Hepatocyte (in vitro differentiated cells): Measurements from ENCODE around the gene GEMIN2.

ENCODE experiments used
- EZH2 ChIP-seq: fragments of 200-600 bp; sonication (generic); IDR thresholded peaks from 2 replicates; pipeline ENCODE4 v1.6.1; 2016; ENCODE audit warnings: antibody characterized with exemption, mild to moderate bottlenecking, borderline replicate concordance
- TF ChIP-seq, protein P1 (sequence below): fragments of 200-600 bp; sonication (generic); IDR thresholded peaks from 2 replicates; pipeline ENCODE4 v1.5.1; 2016; ENCODE audit warnings: antibody characterized with exemption, mild to moderate bottlenecking; ENCODE audit not compliant: poor library complexity

DNA sequence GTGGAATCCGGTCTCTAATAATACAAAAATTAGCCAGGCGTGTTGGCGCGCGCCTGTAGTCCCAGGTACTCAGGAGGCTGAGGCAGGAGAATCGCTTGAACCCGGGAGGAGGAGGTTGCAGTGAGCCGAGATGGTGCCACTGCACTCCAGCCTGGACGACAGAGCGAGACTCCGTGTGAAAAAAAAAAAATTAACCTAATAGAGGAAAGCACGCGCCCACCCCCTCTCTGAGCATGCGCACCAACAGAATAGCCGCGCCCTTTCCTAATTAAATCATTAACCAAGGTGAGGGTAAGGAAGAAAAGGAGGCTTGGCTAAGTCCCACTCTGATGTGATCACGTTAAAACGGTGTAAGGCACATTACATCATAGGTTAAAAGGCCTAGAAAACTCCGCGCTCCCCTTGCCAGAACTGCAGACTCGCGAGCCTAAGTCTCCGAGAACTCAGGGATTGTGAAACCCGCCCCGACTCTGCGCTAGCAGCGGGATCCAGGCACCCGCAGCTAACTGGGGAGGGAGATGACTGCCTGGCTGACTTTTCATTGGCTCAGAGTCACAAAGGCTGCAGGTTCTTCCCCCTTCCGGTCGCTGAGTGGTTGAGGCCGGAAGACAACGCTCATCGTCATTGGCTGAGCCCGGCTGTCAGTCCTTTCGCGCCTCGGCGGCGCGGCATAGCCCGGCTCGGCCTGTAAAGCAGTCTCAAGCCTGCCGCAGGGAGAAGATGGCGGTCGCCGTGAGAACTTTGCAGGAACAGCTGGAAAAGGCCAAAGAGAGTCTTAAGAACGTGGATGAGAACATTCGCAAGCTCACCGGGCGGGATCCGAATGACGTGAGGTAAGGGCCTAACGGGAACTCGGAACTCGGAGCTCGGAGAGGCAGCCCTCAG, 60.7 kb downstream of the GEMIN2 start, which contains the start of gene PNN:
- TF ChIP-seq, protein P1, sequence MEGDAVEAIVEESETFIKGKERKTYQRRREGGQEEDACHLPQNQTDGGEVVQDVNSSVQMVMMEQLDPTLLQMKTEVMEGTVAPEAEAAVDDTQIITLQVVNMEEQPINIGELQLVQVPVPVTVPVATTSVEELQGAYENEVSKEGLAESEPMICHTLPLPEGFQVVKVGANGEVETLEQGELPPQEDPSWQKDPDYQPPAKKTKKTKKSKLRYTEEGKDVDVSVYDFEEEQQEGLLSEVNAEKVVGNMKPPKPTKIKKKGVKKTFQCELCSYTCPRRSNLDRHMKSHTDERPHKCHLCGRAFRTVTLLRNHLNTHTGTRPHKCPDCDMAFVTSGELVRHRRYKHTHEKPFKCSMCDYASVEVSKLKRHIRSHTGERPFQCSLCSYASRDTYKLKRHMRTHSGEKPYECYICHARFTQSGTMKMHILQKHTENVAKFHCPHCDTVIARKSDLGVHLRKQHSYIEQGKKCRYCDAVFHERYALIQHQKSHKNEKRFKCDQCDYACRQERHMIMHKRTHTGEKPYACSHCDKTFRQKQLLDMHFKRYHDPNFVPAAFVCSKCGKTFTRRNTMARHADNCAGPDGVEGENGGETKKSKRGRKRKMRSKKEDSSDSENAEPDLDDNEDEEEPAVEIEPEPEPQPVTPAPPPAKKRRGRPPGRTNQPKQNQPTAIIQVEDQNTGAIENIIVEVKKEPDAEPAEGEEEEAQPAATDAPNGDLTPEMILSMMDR: no peak
- no peak for TF ChIP-seq EZH2
